ENCODE results near the gene IGSF6.
A peak's percentile ranks its signal among the peaks of the same experiment; 100 is the strongest.
"Not testable (repeated sequence)": the region's sequence is repeated elsewhere in the genome, so short reads cannot be mapped to it uniquely, and the experiment has no call there.

Gene IGSF6

DNA sequence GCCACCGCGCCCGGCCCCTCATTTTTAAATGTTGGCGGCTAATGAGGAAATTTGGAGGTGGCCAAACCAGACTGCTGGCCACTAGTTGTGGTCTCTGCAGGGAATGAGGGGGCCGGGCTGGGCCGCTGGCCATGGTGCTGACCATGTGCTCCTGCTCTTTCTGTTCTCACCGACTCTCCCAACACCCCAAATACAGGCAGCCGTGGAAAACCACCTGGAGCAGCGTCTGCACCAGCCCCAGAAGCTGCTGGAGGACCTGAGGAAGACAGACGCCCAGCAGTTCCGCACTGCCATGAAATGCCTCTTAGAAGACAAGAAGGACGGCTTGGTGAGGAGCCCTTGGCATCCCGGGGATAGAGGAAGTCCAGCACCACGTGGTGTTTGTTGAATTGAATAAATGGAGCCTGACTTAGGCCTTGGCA is 32.6 kb upstream of the IGSF6 start:
- ChIA-PET POLR2A (no interaction called here), CTCF (interaction anchor here (1.4 kb wide), 1 partner anchor 9 kb away, joined by 6 read pairs; no protein-coding TSS in a partner anchor)
- no peak for TF ChIP-seq SP1 (IDR thresholded peaks at IDR 0.05)
- no peak for TF ChIP-seq HDGF (IDR thresholded peaks at IDR 0.05; ENCODE audit: borderline replicate concordance)
- no peak for TF ChIP-seq ARNT (IDR thresholded peaks at IDR 0.05)
- TF ChIP-seq L3MBTL2 (conservative IDR thresholded peaks at IDR 0.05), result no peak
- TF ChIP-seq, protein P1, sequence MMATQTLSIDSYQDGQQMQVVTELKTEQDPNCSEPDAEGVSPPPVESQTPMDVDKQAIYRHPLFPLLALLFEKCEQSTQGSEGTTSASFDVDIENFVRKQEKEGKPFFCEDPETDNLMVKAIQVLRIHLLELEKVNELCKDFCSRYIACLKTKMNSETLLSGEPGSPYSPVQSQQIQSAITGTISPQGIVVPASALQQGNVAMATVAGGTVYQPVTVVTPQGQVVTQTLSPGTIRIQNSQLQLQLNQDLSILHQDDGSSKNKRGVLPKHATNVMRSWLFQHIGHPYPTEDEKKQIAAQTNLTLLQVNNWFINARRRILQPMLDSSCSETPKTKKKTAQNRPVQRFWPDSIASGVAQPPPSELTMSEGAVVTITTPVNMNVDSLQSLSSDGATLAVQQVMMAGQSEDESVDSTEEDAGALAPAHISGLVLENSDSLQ (IDR thresholded peaks at IDR 0.05), result no peak
- TF ChIP-seq SUZ12 (IDR thresholded peaks at IDR 0.05), result no peak
- no peak for TF ChIP-seq TARDBP (IDR thresholded peaks at IDR 0.05)
- TF ChIP-seq FOXK2 (IDR thresholded peaks at IDR 0.05), result no peak
- no peak for TF ChIP-seq ZNF384 (IDR thresholded peaks at IDR 0.05)
- no peak for TF ChIP-seq NFRKB (IDR thresholded peaks at IDR 0.05)
- TF ChIP-seq BHLHE40 (IDR thresholded peaks at IDR 0.05; ENCODE audit: borderline replicate concordance), result no peak
- no peak for TF ChIP-seq FOXA1 (IDR thresholded peaks at IDR 0.05)
- TF ChIP-seq LEF1 (IDR thresholded peaks at IDR 0.05; ENCODE audit: borderline replicate concordance), result no peak
- no peak for TF ChIP-seq FOXM1 (IDR thresholded peaks at IDR 0.05; ENCODE audit: borderline replicate concordance)
- TF ChIP-seq CTBP1 (IDR thresholded peaks at IDR 0.05; ENCODE audit: borderline replicate concordance), result no peak
- no peak for DNase-seq (ENCODE audit: extremely low spot score)

DNA sequence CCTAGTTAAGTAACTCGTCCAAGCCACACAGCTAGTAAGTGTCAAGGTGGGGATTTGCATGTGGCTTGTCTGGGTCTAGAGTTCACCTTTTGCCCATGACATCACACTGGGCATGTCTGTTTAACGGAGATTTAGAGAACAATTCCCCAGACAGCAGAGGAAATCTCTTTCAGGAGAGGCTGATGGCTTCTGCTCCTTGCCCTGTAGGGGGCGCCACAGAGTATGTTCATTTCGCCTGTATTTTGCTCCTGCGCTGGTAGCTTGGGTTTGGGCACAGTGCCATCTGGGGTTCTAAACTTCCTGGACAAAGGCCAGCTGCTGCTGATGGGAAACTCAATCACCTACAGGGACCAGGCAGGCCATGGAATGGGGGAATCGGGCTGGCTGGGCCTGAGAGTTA is 31.8 kb upstream of the IGSF6 start:
- ChIA-PET POLR2A (no interaction called here), CTCF (interaction anchor here (0.7 to 1.4 kb wide), 2 partner anchors 10 to 16 kb away, joined by 5 to 6 read pairs; no protein-coding TSS in a partner anchor)
- TF ChIP-seq SP1 (IDR thresholded peaks at IDR 0.05), result no peak
- TF ChIP-seq FOXM1 (IDR thresholded peaks at IDR 0.05; ENCODE audit: borderline replicate concordance), result no peak
- no peak for TF ChIP-seq L3MBTL2 (conservative IDR thresholded peaks at IDR 0.05)
- TF ChIP-seq BHLHE40 (IDR thresholded peaks at IDR 0.05; ENCODE audit: borderline replicate concordance), result no peak
- TF ChIP-seq, protein P1 (IDR thresholded peaks at IDR 0.05), result no peak
- no peak for TF ChIP-seq LEF1 (IDR thresholded peaks at IDR 0.05; ENCODE audit: borderline replicate concordance)
- no peak for TF ChIP-seq NFRKB (IDR thresholded peaks at IDR 0.05)
- TF ChIP-seq HDGF (IDR thresholded peaks at IDR 0.05; ENCODE audit: borderline replicate concordance), result no peak
- DNase-seq (ENCODE audit: extremely low spot score), result peak; percentile 64

DNA sequence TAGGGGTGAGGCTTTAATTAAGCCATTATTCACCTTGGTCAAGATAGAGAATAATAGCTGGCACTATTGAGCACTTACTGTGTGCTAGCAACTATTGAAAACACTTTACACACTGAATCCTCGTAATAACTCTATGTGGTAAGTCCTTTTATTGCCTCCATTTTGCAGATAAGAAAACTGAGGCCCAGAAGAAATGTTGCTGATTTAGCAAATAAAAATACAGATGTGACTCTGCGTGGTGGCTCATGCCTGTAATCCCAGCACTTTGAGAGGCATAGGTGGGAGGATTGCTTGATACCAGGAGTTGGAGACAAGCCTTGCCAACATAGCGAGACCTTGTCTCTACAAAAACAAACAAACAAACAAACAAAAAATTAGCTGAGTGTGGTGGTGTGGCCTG is 30.8 kb upstream of the IGSF6 start:
- TF ChIP-seq TARDBP (IDR thresholded peaks at IDR 0.05) (no peak), FOXM1 (IDR thresholded peaks at IDR 0.05; ENCODE audit: borderline replicate concordance) (no peak), ZNF384 (IDR thresholded peaks at IDR 0.05) (no peak), BHLHE40 (IDR thresholded peaks at IDR 0.05; ENCODE audit: borderline replicate concordance) (no peak), CTBP1 (IDR thresholded peaks at IDR 0.05; ENCODE audit: borderline replicate concordance) (no peak)
- TF ChIP-seq, protein P1 (IDR thresholded peaks at IDR 0.05), result no peak
- no peak for DNase-seq (ENCODE audit: extremely low spot score)
- POLR2A ChIA-PET, result no interaction called here
- CTCF ChIA-PET, result no interaction called here

DNA sequence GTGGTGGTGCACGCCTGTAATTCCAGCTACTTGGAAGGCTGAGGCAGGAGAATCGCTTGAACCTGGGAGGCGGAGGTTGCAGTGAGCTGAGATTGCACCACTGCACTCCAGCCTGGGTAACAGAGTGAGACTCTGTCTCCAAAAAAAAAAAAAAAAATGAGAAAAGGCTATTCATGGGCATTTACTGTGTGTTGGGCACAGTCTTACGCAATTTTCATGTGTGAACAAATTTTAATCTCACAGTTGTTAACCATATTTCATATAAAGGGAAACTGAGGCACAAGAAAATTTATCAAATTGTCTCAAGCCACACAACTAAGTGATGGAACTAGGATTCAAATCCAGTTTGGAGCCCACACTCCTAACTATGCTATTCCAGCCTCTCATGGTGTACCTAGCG is 28.3 kb upstream of the IGSF6 start:
- POLR2A ChIA-PET, CTCF ChIA-PET: not testable (repeated sequence)

DNA sequence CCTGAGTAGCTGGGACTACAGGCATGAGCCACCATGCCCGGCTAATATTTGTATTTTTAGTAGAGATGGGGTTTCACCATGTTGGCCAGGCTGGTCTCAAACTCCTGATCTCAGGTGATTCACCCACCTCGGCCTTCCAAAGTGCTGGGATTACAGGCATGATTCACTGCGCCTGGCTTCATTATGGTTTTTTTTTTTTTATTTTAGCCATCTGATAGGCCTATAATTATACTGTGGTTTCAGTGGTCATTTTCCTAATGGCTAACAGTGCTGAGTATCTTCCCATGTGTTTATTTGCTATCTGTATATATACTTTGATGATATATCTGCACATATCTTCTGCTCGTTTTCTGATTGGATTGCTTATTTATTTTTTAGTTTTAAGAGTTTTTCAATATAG is 22.0 kb upstream of the IGSF6 start:
- POLR2A ChIA-PET; CTCF ChIA-PET; DNase-seq (ENCODE audit: extremely low spot score): not testable (repeated sequence)

More for the DNA sequence above, 28.3 kb upstream of the IGSF6 start:
- not testable (repeated sequence) for DNase-seq (ENCODE audit: extremely low spot score)

DNA sequence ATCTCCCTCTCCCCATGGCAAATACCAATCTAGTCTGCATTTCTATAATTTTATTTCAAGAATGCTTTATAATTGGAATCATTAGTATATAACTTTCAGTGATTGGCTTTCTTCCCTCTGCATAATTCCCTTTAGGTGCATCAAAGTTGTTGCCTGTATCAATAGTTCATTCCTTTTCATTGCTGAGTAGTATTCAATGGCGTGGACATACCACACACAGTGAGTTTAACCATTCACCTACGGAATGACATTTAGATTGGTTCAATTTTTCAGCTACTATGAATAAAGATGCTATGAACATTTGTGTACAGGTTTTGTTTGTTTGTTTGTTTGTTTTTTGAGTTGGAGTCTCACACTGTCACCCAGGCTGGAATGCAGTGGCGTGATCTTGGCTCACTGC is 21.1 kb upstream of the IGSF6 start:
- ChIA-PET POLR2A (no interaction called here), CTCF (no interaction called here)
- TF ChIP-seq FOXA1 (IDR thresholded peaks at IDR 0.05) (no peak), LEF1 (IDR thresholded peaks at IDR 0.05; ENCODE audit: borderline replicate concordance) (no peak), BHLHE40 (IDR thresholded peaks at IDR 0.05; ENCODE audit: borderline replicate concordance) (no peak), ELF4 (IDR thresholded peaks at IDR 0.05) (no peak), ARNT (IDR thresholded peaks at IDR 0.05) (no peak)
- TF ChIP-seq, protein P1 (IDR thresholded peaks at IDR 0.05), result no peak
- DNase-seq (ENCODE audit: extremely low spot score), result no peak

DNA sequence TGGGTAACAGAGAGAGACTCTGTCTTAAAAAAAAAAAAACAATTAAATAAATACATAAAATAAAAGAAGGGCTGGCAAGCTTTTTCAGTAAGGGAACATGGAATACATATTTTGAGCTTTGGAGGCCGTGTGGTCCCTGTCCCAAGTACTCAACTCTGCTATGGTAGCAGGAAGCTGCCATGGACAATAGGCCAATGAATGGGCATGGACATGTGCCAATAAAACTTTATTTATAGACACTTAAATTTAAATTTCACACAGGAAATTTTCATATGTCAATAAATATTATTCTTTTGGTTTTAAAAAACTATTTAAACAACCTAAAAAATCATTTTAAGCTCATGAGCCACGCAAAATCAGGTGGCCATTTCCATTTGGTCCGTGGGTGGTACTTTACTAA is 15.2 kb upstream of the IGSF6 start:
- ChIA-PET POLR2A (no interaction called here), CTCF (interaction anchor here (0.7 kb wide), 1 partner anchor 14 kb away, joined by 3 read pairs; no protein-coding TSS in a partner anchor)
- TF ChIP-seq SUZ12 (IDR thresholded peaks at IDR 0.05), result no peak
- no peak for TF ChIP-seq NFRKB (IDR thresholded peaks at IDR 0.05)
- no peak for TF ChIP-seq ZNF384 (IDR thresholded peaks at IDR 0.05)
- no peak for TF ChIP-seq BHLHE40 (IDR thresholded peaks at IDR 0.05; ENCODE audit: borderline replicate concordance)
- no peak for DNase-seq (ENCODE audit: extremely low spot score)

Measured in HEK293T (cell line).